Ishikawa (cell line): ENCODE data around the gene TEFM.

Experiments
- CEBPB ChIP-seq: IDR thresholded peaks from 2 replicates; pipeline ENCODE4 v1.6.1; 2012
- CREB1 ChIP-seq: IDR thresholded peaks from 2 replicates; pipeline ENCODE4 v1.6.1; 2012; ENCODE audit warnings: low read depth
- EGR1 ChIP-seq: IDR thresholded peaks from 2 replicates; pipeline ENCODE4 v1.6.1; 2012
- EP300 ChIP-seq: IDR thresholded peaks from 2 replicates; pipeline ENCODE4 v1.6.1; 2012; ENCODE audit warnings: borderline replicate concordance
- MAX ChIP-seq: IDR thresholded peaks from 2 replicates; pipeline ENCODE4 v1.6.1; 2012
- NFIC ChIP-seq: IDR thresholded peaks from 2 replicates; pipeline ENCODE4 v1.6.1; 2012
- RAD21 ChIP-seq: IDR thresholded peaks from 2 replicates; pipeline ENCODE4 v1.6.1; 2012; ENCODE audit warnings: low read depth
- REST ChIP-seq: IDR thresholded peaks from 2 replicates; pipeline ENCODE4 v1.6.1; 2012; ENCODE audit warnings: low read depth, mild to moderate bottlenecking
- TAF1 ChIP-seq: IDR thresholded peaks from 2 replicates; pipeline ENCODE4 v1.6.1; 2012; ENCODE audit warnings: low read depth, mild to moderate bottlenecking
- TCF12 ChIP-seq: IDR thresholded peaks from 2 replicates; pipeline ENCODE4 v1.6.1; 2012; ENCODE audit warnings: low read depth
- YY1 ChIP-seq: IDR thresholded peaks from 2 replicates; pipeline ENCODE4 v1.6.1; 2012; ENCODE audit warnings: low read depth
- ZBTB7A ChIP-seq: IDR thresholded peaks from 2 replicates; pipeline ENCODE4 v1.6.1; 2012; ENCODE audit warnings: low read depth

DNA sequence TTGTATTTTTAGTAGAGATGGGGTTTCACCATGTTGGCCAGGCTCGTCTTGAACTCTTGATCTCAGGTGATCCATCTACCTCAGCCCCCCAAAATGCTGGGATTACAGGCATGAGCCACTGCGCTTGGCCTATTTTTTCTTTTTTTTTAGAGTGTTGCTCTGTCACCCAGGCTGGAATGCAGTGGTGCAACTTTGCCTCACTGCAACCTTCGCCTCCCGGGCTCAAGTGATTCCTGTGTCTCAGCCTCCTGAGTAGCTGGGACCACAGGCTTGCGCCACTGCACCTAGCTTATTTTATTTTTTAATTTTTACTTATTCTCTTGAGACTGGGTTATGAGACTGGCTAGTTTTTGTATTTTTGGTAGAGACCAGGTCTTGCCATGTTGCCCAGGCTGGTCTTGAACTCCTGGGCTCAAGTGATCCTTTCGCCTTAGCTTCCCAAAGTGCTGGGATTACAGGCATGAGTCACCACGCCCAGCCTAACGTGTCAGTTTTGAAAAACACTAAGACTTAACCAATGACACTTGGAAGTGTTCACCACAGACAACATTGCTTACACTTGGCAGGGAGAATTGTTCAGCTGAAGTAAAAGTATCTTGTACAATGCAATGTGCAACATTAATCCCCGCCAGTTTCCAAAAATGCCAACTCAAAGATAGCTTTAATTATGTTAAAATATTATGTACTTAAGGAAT, 47.3 kb downstream of the TEFM start:
- TF ChIP-seq REST: no peak
- TF ChIP-seq CREB1: no peak
- TF ChIP-seq EP300: no peak
- no peak for TF ChIP-seq YY1
- no peak for TF ChIP-seq MAX
- no peak for TF ChIP-seq NFIC
- TF ChIP-seq RAD21: no peak
- TF ChIP-seq TAF1: no peak
- no peak for TF ChIP-seq EGR1
- no peak for TF ChIP-seq CEBPB
- no peak for TF ChIP-seq ZBTB7A
- no peak for TF ChIP-seq TCF12
